MV-4-11 (cell line): ENCODE results near the gene NPAS2.
A peak's percentile ranks its signal among the peaks of the same experiment; 100 is the strongest.

Experiments used
- DNase-seq: peaks from one replicate; lab custom pipeline; 2025; lab: John Stamatoyannopoulos, UW

NPAS2 gene

GRCh38 chr2:101014264-101014857 is 194.4 kb downstream of the NPAS2 start:
- DNase-seq, result no peak

DNA sequence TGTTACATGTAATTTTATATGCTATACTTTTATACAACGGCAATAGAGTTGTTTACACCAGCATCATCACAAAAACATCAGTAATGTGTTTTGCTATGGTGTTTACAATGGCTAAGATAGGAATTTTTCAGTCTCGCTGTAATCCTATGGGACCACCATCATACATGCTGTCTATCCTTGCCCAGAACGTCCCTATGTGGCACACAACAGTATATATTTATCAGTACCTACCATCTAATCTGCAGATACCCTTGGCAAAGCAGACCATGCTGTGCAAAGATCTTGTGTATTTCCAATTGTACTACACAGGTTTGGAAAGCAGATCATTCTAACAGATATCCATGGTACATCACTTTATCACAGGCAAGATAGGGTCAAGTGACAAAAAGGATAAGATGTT is 197.4 kb downstream of the NPAS2 start:
- DNase-seq, result no peak

DNA sequence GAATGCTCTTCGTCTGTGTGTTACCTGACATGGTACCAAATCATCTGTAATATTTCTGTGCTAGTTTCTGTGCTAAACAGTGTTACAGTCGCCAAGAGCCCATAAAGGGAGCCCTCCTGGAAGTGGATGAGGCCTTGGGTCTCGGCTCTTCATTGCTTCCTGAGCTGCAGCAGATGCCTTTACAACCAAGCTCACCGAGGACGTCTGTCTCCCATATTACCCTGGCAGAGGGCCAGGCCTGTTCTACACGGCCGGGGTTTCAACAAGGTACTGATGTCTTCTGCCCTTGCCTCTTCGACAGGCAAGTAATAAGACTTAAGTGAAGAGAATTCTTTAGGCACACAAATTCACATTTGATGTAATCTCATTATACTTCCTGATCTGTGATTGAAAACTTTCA is 199.0 kb downstream of the NPAS2 start:
- DNase-seq, result no peak

- DNase-seq, result no peak
These were observed 202.3 kb downstream of the NPAS2 start for GRCh38 chr2:101022221-101022620.

- DNase-seq, result no peak
These were observed 203.6 kb downstream of the NPAS2 start for GRCh38 chr2:101023327-101024107.

DNA sequence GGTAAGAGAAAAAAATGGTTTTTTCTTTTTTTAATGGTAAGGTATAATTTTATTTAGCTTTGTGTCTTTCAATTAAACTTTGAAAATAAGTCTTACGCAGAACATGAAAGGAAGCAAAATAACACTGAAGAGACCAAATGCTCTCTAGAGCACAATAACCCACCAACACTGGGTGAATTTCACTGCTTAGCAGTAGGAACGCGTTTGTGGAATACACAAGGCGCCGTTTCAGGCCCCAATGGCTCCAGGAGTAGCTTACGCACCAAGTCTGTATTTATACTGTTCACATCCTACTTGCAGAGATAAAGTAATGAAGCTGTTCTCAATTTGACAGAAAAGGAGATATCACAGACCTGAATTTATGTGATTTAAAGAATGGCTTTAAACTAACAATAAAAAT is 205.6 kb downstream of the NPAS2 start:
- DNase-seq, result no peak

DNA sequence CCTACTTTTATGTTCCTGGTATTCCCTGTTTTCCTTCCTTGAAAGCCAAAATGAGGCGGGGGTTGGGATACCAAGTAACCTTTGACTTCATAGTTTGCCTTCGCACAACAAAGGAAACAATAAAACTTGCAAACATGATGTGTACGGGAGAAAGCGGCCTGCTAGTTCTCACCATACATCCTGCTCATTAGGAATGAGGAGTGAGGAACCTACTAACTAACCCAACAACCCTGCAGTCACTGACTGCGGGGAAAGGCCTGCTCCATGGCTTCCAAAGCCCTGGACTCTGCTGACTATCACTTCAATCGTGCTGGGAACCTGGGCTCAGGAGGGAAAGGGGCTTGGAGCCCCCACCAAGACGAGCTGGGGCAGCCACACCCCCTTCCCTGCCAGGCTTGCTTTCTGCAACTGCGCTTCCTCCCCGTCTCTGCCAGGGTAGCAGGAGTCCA is 206.3 kb downstream of the NPAS2 start:
- DNase-seq, result no peak

- DNase-seq, result no peak
These were observed 207.1 kb downstream of the NPAS2 start for GRCh38 chr2:101026923-101027469.

DNA sequence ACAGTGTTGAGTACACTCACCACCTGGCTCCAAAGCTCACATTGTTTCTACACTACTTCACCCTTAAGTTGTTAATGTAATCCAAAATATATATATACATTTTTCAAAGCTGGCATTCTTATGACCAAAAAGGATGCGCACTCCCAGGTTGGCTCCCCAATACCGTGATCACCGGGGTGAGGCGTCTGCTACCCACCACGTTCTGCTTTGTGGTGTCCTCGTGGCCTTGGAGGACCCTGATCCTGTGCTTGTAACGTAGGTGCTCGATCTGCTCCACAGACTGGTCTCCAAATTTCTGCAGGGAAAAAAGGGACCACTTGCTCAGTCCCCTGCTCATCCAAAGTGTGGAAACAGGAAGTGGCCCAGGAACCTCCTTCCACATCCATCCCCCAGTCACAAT is 207.9 kb downstream of the NPAS2 start:
- DNase-seq, result no peak

- peak; percentile 62 for DNase-seq
These were observed 211.1 kb downstream of the NPAS2 start for GRCh38 chr2:101030866-101031554.

DNA sequence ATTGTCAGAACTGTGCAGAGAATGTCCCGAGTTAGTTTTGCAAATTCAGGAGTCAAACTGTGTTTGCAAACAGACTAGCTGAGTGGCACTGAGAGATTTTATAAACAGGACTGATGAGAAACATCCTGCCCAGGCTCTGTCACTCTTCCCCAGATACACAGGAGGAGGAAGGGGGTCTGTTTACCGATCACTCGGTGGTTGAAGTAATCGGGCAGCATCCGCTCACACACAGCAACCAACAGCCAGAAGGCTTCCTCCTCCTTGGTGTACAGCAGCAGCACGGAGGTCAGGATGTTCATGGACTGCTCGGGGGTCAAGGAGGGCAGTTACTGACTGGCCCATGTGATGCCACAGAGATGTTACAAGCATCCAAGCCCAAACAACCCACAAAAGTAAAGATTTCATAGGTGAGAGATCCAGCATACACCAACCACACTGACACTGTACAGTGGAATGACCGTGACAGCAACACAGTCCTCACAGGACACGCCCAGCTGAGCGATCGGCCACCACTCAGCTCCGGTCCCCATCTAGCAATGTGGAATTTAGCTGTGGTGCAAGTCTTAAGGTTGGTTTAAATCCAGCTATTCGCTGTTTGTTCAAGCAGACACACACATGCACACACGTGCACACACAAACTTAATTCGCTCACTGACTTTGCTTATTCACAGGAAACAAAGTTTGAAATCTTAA is 212.3 kb downstream of the NPAS2 start:
- no peak for DNase-seq

DNA sequence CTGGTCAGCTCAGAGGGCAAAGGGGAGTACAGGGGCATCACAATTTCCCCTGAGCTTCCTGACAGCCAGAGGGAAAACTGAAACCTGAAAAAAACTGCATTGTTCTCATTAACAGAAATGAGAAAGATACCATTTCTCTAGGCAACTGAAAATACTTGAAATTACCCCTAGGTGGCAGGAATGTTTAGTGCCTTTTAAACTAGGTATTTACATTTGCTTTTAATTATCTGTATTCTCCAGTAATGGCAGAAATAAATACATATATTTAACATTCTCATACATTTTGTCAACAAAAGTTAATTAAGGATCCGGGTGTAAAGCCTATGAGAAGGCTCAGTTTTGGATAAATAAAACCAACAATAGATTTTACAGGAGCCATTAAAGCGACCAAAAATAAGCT is 216.6 kb downstream of the NPAS2 start:
- DNase-seq, result peak; percentile 29

DNA sequence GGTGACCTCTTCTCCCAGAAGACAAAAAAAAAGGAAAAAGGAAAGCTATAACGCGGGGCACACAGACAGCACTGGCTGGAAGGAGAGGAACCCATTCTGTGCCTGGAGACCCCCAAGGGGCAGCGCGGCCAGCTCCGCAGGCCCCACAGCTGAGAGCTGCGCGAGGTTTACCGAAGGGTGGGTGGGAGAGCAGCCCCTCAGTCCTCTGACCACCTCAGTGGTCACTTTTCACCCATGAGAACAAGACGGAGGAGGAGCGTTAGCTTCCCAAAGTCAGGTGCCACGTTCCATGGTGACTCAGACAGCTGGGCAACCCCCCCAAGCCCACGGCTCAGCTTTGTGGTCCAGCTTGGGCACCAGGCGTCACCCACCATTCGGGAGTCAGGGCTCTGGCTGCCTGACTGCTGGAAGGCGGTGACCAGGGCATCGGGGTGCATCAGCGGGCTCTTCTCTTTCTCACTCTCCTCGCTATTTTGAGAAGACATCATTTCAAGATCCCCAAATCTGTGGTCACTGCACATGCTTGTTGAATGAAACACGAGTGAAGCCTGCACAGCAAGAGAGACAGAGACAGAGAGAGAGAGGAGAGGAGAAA is 217.3 kb downstream of the NPAS2 start:
- no peak for DNase-seq

GRCh38 chr2:101038455-101039255 is 218.7 kb downstream of the NPAS2 start:
- DNase-seq, result peak; percentile 88

DNA sequence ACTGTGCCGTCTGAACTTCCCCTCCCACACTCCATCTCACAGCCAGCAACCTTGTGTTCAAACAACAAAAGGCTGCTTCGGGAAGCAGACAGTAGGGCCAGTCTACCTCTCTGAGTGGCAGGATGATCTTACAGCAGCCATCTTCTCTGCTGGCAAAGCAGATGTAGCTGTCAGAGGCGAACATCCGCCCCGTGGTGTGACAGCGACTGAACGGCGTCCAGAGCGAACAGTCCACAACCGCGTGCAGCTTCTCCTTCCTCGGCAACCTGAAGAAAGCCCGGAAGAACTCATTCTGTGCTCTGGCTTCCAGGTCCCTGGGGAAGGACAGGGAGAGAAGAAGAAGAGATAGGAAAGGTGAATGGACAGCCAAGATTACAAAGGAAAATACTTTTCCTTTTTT is 220.1 kb downstream of the NPAS2 start:
- DNase-seq, result no peak

DNA sequence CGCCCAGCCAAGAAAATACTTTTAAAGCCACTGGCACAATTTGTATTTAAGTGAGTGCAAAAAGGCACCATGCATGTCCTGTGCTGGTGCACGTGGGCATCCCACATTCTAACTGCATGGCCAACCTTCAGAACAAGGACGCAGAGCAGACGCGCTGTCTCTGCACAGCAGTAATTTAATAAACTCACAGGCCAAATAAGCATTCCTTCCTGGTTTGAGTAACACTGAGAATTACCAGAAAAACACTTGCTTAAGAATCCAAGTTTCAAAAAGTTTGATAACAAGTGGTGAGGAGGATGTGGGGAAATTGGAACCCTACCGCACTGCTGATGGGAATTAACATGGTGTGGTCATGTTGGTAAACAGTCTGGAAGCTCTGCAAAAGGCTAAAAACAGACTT is 220.8 kb downstream of the NPAS2 start:
- peak; percentile 84 for DNase-seq

DNA sequence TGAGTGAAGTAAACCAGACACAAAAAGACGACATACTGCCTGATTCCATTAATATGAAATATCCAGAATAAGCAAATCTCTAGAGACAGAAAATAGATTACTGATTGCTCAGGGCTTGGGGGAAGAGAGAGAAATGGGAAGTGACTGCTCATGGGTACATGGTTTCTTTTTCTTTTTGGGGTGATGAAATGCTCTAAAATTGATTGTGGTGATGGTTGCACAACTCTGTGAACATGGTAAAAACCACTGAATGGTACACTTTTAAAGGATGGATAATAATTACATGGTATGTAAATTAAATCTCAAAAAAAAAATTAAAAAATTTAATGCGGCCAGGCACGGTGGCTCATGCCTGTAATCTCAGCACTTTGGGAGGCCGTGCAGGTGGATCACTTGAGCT is 221.5 kb downstream of the NPAS2 start:
- peak; percentile 90 for DNase-seq

DNA sequence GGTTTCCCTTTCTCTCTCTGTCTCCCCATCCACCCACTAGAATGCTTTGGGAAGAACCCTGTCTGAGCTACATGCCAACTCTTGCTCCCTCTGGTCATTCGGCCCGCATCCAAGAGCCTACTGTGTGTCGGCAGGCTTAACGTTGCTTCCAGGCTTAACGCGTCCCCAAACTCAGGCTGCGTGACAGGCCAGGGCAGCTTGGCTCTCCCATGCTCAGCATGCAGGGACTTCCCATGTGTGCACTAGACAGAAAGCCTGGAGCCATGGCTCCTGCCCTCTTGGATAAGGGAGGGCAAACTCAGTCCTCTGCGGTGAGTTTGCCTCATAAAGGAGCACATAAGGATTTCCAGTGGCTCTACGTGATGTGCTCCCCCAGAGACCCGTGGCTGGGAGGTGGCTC is 225.4 kb downstream of the NPAS2 start:
- no peak for DNase-seq
